Stromal cell of bone marrow (primary cell): Measurements from ENCODE around the gene TSPEAR.
"Not testable (repeated sequence)": the region's sequence is repeated elsewhere in the genome, so short reads cannot be mapped to it uniquely, and the experiment has no call there.

Experiments used
- DNase-seq: peaks from one replicate; pipeline ENCODE4 v3.0.0-alpha.2; 2012; ENCODE audit warnings: low read depth

The TSPEAR gene

GRCh38 chr21:44568667-44569556, 142.5 kb downstream of the TSPEAR start:
- DNase-seq = no peak

GRCh38 chr21:44568261-44568660, 143.1 kb downstream of the TSPEAR start:
- DNase-seq = no peak

GRCh38 chr21:44567481-44568171, 143.7 kb downstream of the TSPEAR start:
- DNase-seq = no peak

- no peak for DNase-seq
Measured at GRCh38 chr21:44566403-44566802, 145.0 kb downstream of the TSPEAR start.

- DNase-seq = no peak
Measured at GRCh38 chr21:44564886-44565598, 146.3 kb downstream of the TSPEAR start.

- no peak for DNase-seq
Measured at GRCh38 chr21:44564099-44564498, 147.3 kb downstream of the TSPEAR start.

- no peak for DNase-seq
Measured at GRCh38 chr21:44558695-44559094, 152.7 kb downstream of the TSPEAR start, which contains the start of gene KRTAP10-3. KRTAP10-3 (minus strand) TSS chr21:44558795; CDS start chr21:44558715, 80 bp downstream.

- not testable (repeated sequence) for DNase-seq
Measured at GRCh38 chr21:44558329-44558675, 153.1 kb downstream of the TSPEAR start.

GRCh38 chr21:44557491-44558328, 153.7 kb downstream of the TSPEAR start:
- DNase-seq = no peak

- no peak for DNase-seq
Measured at GRCh38 chr21:44556879-44557278, 154.5 kb downstream of the TSPEAR start.

- DNase-seq = no peak
Measured at GRCh38 chr21:44555200-44555875, 156.0 kb downstream of the TSPEAR start.

- no peak for DNase-seq
Measured at GRCh38 chr21:44552681-44553080, 158.7 kb downstream of the TSPEAR start.

GRCh38 chr21:44552136-44552535, 159.2 kb downstream of the TSPEAR start:
- no peak for DNase-seq

GRCh38 chr21:44551340-44551961, 159.9 kb downstream of the TSPEAR start, which contains the start of gene KRTAP10-2:
KRTAP10-2 (minus strand) TSS chr21:44551505; CDS start chr21:44551458, 47 bp downstream.
- DNase-seq = no peak

GRCh38 chr21:44550807-44551206, 160.6 kb downstream of the TSPEAR start:
- no peak for DNase-seq

GRCh38 chr21:44550285-44550684, 161.1 kb downstream of the TSPEAR start:
- not testable (repeated sequence) for DNase-seq

- no peak for DNase-seq
Measured at GRCh38 chr21:44549525-44550211, 161.7 kb downstream of the TSPEAR start.

- DNase-seq = no peak
Measured at GRCh38 chr21:44548922-44549321, 162.4 kb downstream of the TSPEAR start.

- DNase-seq = no peak
Measured at GRCh38 chr21:44548381-44548780, 163.0 kb downstream of the TSPEAR start.
